ENCODE data around the gene GOLGA6C.

GRCh38 chr15:75230016-75230343 lies 28.2 kb upstream of the GOLGA6C start:
- no peak for TF ChIP-seq TCF4 (CRISPR knock-in tag; IDR thresholded peaks at IDR 0.05; ENCODE audit: borderline replicate concordance)
- no peak for TF ChIP-seq PATZ1 (CRISPR knock-in tag; IDR thresholded peaks at IDR 0.05; ENCODE audit: borderline replicate concordance)
- no peak for TF ChIP-seq ARNTL (CRISPR knock-in tag; IDR thresholded peaks at IDR 0.05; ENCODE audit: borderline replicate concordance, low read depth)
- TF ChIP-seq ESRRG (CRISPR knock-in tag; IDR thresholded peaks at IDR 0.05) = no peak
- TF ChIP-seq SNAI2 (CRISPR knock-in tag; IDR thresholded peaks at IDR 0.05) = no peak
- TF ChIP-seq CSDC2 (CRISPR knock-in tag; IDR thresholded peaks at IDR 0.05) = no peak
- TF ChIP-seq ZNF565 (CRISPR knock-in tag; conservative IDR thresholded peaks at IDR 0.05; ENCODE audit: low read depth) = no peak
- TF ChIP-seq RARB (CRISPR knock-in tag; IDR thresholded peaks at IDR 0.05) = no peak
- no peak for TF ChIP-seq OSR1 (CRISPR knock-in tag; IDR thresholded peaks at IDR 0.05)
- TF ChIP-seq GLIS3 (CRISPR knock-in tag; IDR thresholded peaks at IDR 0.05) = no peak
